Osteocyte (in vitro differentiated cells): ENCODE measurements around the gene TTC19. TPM values are rescaled to one million over a fixed set of nuclear protein-coding genes. Genes with fewer than 3 reads are reported as not detected.
A peak's percentile ranks its signal among the peaks of the same experiment; 100 is the strongest.

Source experiments
- DNase-seq: peaks from one replicate; pipeline ENCODE4 v3.0.0; 2021; ENCODE audit warnings: mixed read lengths; ENCODE audit not compliant: unreplicated experiment; ENCODE audit errors: extremely low spot score
- H3K27ac Mint-ChIP-seq: one replicate; pipeline ENCODE4 v1.8.0; 2021; ENCODE audit warnings: mild to moderate bottlenecking, mixed read lengths; ENCODE audit not compliant: unreplicated experiment
- H3K27me3 Mint-ChIP-seq: one replicate; pipeline ENCODE4 v1.8.0; 2021; ENCODE audit warnings: mixed read lengths; ENCODE audit not compliant: unreplicated experiment
- H3K36me3 Mint-ChIP-seq: one replicate; pipeline ENCODE4 v1.8.0; 2021; ENCODE audit warnings: mixed read lengths; ENCODE audit not compliant: unreplicated experiment
- H3K4me1 Mint-ChIP-seq: one replicate; pipeline ENCODE4 v1.8.0; 2021; ENCODE audit warnings: mixed read lengths; ENCODE audit not compliant: unreplicated experiment
- H3K4me3 Mint-ChIP-seq: one replicate; pipeline ENCODE4 v1.8.0; 2021; ENCODE audit warnings: mild to moderate bottlenecking, moderate library complexity, mixed read lengths; ENCODE audit not compliant: unreplicated experiment
- H3K9me3 Mint-ChIP-seq: one replicate; pipeline ENCODE4 v1.8.0; 2021; ENCODE audit warnings: mixed read lengths; ENCODE audit not compliant: unreplicated experiment
- CTCF ChIP-seq: fragments of 200-600 bp; sonication (generic); IDR thresholded peaks from 2 replicates; pipeline ENCODE4 v1.5.0; 2021; ENCODE audit warnings: antibody characterized with exemption, mild to moderate bottlenecking, moderate library complexity
- total RNA-seq: library from RNA; stranded (reverse); gene quantifications from 2 replicates; pipeline ENCODE4 v1.2.1, GENCODE V29; 2021

TTC19 gene
- total RNA-seq, 1 donor from 2014 or later, result 34.4 TPM

GRCh38 chr17:15981646-15982580 is 17.7 kb upstream of the TTC19 start:
- DNase-seq, result no peak
- no peak for TF ChIP-seq CTCF
- Mint-ChIP-seq H3K4me1 (peaks cover 24% of the 10 kb centered on the region), H3K27ac (peak overlapping the region; percentile 21), H3K27me3 (no peaks in the 10 kb centered on the region), H3K9me3 (no peaks in the 10 kb centered on the region), H3K4me3 (no peak overlapping the region), H3K36me3 (peaks cover 44% of the 10 kb centered on the region)

DNA sequence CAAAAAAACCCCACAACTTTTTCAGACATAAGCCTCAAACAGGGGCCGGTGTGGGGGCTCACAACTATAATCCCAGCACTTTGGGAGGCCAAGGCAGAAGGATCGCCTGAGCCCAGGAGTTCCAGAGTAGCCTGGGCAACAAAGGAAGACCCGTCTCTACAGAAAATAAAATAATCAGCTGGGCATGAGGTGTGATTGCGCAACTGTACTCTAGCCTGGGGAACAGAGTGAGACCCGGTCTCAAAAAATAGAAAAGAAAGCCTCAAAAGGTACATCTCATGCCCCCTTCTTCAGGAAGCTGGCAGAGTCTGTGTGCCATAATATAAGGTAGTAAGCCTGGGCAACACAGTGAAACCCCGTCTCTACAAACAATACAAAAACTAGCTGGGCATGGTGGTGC is 3.3 kb upstream of the TTC19 start:
- Mint-ChIP-seq H3K27me3 (no peaks in the 10 kb centered on the region), H3K27ac (no peak overlapping the region), H3K4me1 (peaks cover 29% of the 10 kb centered on the region), H3K9me3 (no peaks in the 10 kb centered on the region), H3K36me3 (peaks cover 6% of the 10 kb centered on the region), H3K4me3 (no peak overlapping the region)
- no peak for TF ChIP-seq CTCF
- DNase-seq, result no peak

DNA sequence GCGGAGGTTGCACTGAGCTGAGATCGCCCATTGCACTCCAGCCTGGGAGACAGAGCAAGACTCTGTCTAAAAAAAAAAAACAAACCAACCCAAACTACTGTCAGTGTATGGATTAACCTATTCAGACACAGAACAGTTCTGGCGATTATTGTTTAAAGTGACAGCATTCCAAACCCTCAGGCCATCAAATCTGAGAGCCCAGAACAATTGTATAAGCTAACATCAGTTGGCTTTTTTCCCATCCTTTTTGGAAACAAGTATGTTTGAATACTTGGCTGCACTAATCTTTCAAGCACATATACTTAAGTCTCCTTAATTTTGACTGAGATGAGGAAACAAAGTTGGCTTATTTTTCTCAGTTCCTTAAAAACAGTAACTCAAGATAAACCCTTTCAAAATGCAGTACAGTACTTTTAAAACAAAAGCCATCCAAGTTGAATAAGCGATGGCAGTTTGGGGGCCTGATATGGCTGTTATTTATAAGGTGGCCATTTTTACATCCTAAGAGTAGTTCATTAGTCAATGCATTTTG is 1.5 kb upstream of the TTC19 start:
- Mint-ChIP-seq H3K9me3 (no peaks in the 10 kb centered on the region), H3K4me3 (peak overlapping the region; percentile 93), H3K4me1 (peaks cover 35% of the 10 kb centered on the region), H3K36me3 (peaks cover 22% of the 10 kb centered on the region), H3K27me3 (no peaks in the 10 kb centered on the region), H3K27ac (no peak overlapping the region)
- TF ChIP-seq CTCF, result no peak
- no peak for DNase-seq

DNA sequence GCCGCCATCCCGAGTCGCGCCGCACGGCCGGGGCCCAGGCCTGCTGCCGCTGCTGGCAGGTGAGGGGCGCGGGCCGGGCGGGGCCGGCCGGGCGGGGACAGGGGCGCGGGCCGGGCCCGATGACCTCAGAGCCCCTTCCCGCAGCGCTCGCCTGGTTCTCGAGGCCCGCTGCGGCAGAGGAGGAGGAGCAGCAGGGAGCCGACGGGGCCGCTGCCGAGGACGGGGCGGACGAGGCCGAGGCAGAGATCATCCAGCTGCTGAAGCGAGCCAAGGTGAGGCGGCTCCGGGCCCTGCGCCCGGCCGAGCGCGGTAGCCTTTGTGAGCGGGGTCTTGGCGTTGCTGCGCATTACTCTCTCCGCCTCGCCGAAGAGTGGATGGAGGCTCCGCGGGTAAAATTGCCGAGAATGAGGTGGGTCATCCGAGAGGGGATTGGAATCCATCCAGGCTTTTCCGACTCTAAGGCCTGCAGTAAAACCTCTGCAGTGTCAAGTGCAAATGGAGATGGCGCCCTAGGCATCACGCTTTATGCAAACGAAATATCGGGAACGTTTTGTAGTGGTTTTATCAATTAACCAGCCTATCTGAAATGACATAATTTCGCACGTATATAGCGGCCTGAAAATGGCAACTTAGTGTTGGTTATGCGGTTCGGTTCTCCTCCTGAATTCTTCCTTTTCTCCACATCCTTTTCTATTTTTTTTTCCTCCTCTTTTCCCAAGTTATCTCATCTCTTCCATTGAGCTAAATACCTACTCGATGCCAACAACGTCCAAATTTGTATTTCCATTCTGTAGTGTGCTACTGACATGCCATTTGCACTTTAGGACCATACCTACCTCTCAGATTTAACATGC is 577 bp downstream of the TTC19 start:
- Mint-ChIP-seq H3K36me3 (peaks cover 40% of the 10 kb centered on the region), H3K9me3 (no peaks in the 10 kb centered on the region), H3K27ac (peak overlapping the region; percentile 74), H3K27me3 (no peaks in the 10 kb centered on the region), H3K4me1 (peaks cover 33% of the 10 kb centered on the region), H3K4me3 (peak overlapping the region; percentile 80)
- TF ChIP-seq CTCF, result no peak
- DNase-seq, result no peak
